SH-SY5Y (cell line): ENCODE measurements around the gene CXCL14.

ENCODE experiments used
- GATA2 ChIP-seq: IDR thresholded peaks from 2 replicates; pipeline ENCODE4 v1.6.1; 2011; ENCODE audit warnings: mild to moderate bottlenecking, low read depth, low read length
- GATA3 ChIP-seq: IDR thresholded peaks from 2 replicates; pipeline ENCODE4 v1.6.1; 2011; ENCODE audit warnings: low read depth, mild to moderate bottlenecking, low read length, moderate library complexity

- TF ChIP-seq GATA2, result no peak
- no peak for TF ChIP-seq GATA3
Measured at GRCh38 chr5:135625961-135626360, 47.2 kb upstream of the CXCL14 start.
